HEK293 (cell line): ENCODE data around the gene SCNN1A.

Experiments used
- CTCF ChIA-PET: fragments of 350-600 bp; formaldehyde crosslinking; extraction: SDS; loops from one replicate; lab custom pipeline; 2021; ENCODE audit warnings: antibody characterized with exemption; lab: Yijun Ruan, JAX
- POLR2A ChIA-PET: fragments of 300-600 bp; formaldehyde crosslinking; extraction: SDS; loops from one replicate; lab custom pipeline; 2020; ENCODE audit warnings: antibody characterized with exemption, inconsistent platforms; lab: Yijun Ruan, JAX
- H3K27ac ChIP-seq: fragments of 200-500 bp; sonication (Bioruptor generic); 2 replicates; pipeline ENCODE4 v1.5.1; 2014; ENCODE audit warnings: low read depth, low read length, control low read depth, inconsistent platforms; ENCODE audit errors: extremely low read depth
- H3K36me3 ChIP-seq, 2 experiments: fragments of 200-500 bp in 1 of 2; sonication (Bioruptor generic) in 1 of 2; 1 replicate in 1 of 2; 2 replicates in 1 of 2; pipeline ENCODE4 v1.5.1; 2014 to 2017; ENCODE audit warnings: inconsistent platforms in 2 of 2, low read length in 2 of 2; ENCODE audit not compliant: control insufficient read depth in 2 of 2, insufficient read depth in 1 of 2
- H3K4me1 ChIP-seq: fragments of 200-500 bp; sonication (Bioruptor generic); 2 replicates; pipeline ENCODE4 v1.5.1; 2014; ENCODE audit warnings: mild to moderate bottlenecking, low read length, inconsistent platforms; ENCODE audit not compliant: control insufficient read depth, insufficient read depth
- H3K4me3 ChIP-seq: 2 replicates; pipeline ENCODE4 v1.5.1; 2011; ENCODE audit warnings: low read depth, mild to moderate bottlenecking, control low read depth, low read length, moderate library complexity
- H3K9me3 ChIP-seq: fragments of 200-500 bp; sonication (Bioruptor generic); 2 replicates; pipeline ENCODE4 v1.5.1; 2014; ENCODE audit warnings: low read depth, low read length, inconsistent platforms; ENCODE audit not compliant: control insufficient read depth, insufficient read depth
- KLF1 ChIP-seq: fragments of 450-650 bp; formaldehyde crosslinking; IDR thresholded peaks from 2 replicates; pipeline ENCODE4 v1.5.1; 2016; ENCODE audit warnings: missing biosample characterization, missing genetic modification characterization
- KLF17 ChIP-seq: fragments of 450-650 bp; formaldehyde crosslinking; IDR thresholded peaks from 2 replicates; pipeline ENCODE4 v1.5.1; 2016; ENCODE audit warnings: missing biosample characterization, missing genetic modification characterization
- KLF8 ChIP-seq: fragments of 450-650 bp; formaldehyde crosslinking; IDR thresholded peaks from 2 replicates; pipeline ENCODE4 v1.5.1; 2016; ENCODE audit warnings: missing biosample characterization, missing genetic modification characterization
- MEIS1 ChIP-seq: sonication (generic); formaldehyde crosslinking; IDR thresholded peaks from 2 replicates; pipeline ENCODE4 v1.8.1; 2022; ENCODE audit warnings: missing genetic modification reagents, mild to moderate bottlenecking, borderline replicate concordance
- MZF1 ChIP-seq: fragments of 450-650 bp; formaldehyde crosslinking; IDR thresholded peaks from 2 replicates; pipeline ENCODE4 v1.5.1; 2017; ENCODE audit warnings: missing biosample characterization, missing genetic modification characterization, borderline replicate concordance
- SETDB1 ChIP-seq: IDR thresholded peaks from one replicate; pipeline ENCODE4 v1.6.1; 2017; ENCODE audit warnings: mild to moderate bottlenecking, low read length, moderate library complexity, mixed read lengths; ENCODE audit not compliant: insufficient read length
- SP3 ChIP-seq: fragments of 450-650 bp; formaldehyde crosslinking; IDR thresholded peaks from 2 replicates; pipeline ENCODE4 v1.5.1; 2016; ENCODE audit warnings: missing biosample characterization, missing genetic modification characterization
- YY2 ChIP-seq: fragments of 450-650 bp; formaldehyde crosslinking; IDR thresholded peaks from 2 replicates; pipeline ENCODE4 v1.5.1; 2016; ENCODE audit warnings: missing biosample characterization, missing genetic modification characterization
- ZBTB20 ChIP-seq: fragments of 450-650 bp; formaldehyde crosslinking; IDR thresholded peaks from 2 replicates; pipeline ENCODE4 v1.5.1; 2016; ENCODE audit warnings: missing biosample characterization, missing genetic modification characterization
- ZFP69B ChIP-seq: fragments of 450-650 bp; formaldehyde crosslinking; IDR thresholded peaks from 2 replicates; pipeline ENCODE4 v1.5.1; 2016; ENCODE audit warnings: missing biosample characterization, missing genetic modification characterization
- ZIC2 ChIP-seq: fragments of 450-650 bp; formaldehyde crosslinking; IDR thresholded peaks from 2 replicates; pipeline ENCODE4 v1.5.1; 2016; ENCODE audit warnings: missing biosample characterization, missing genetic modification characterization
- ZNF10 ChIP-seq: fragments of 450-650 bp; formaldehyde crosslinking; IDR thresholded peaks from 2 replicates; pipeline ENCODE4 v1.5.1; 2017; ENCODE audit warnings: missing biosample characterization, missing genetic modification characterization
- ZNF211 ChIP-seq: fragments of 450-650 bp; formaldehyde crosslinking; IDR thresholded peaks from 2 replicates; pipeline ENCODE4 v1.5.1; 2016; ENCODE audit warnings: low read depth, missing biosample characterization, missing genetic modification characterization
- ZNF239 ChIP-seq: fragments of 450-650 bp; formaldehyde crosslinking; IDR thresholded peaks from 2 replicates; pipeline ENCODE4 v1.5.1; 2016; ENCODE audit warnings: missing biosample characterization, missing genetic modification characterization
- ZNF292 ChIP-seq: fragments of 450-650 bp; formaldehyde crosslinking; IDR thresholded peaks from 2 replicates; pipeline ENCODE4 v1.5.1; 2016; ENCODE audit warnings: low read depth, missing biosample characterization, missing genetic modification characterization, borderline replicate concordance
- ZNF302 ChIP-seq: fragments of 450-650 bp; formaldehyde crosslinking; IDR thresholded peaks from 2 replicates; pipeline ENCODE4 v1.5.1; 2016; ENCODE audit warnings: missing biosample characterization, missing genetic modification characterization, low read depth
- ZNF311 ChIP-seq: fragments of 450-650 bp; formaldehyde crosslinking; IDR thresholded peaks from 2 replicates; pipeline ENCODE4 v1.5.1; 2017; ENCODE audit warnings: missing biosample characterization, missing genetic modification characterization, borderline replicate concordance
- ZNF561 ChIP-seq: fragments of 450-650 bp; IDR thresholded peaks from 2 replicates; pipeline ENCODE4 v1.5.1; 2018; ENCODE audit warnings: missing biosample characterization, missing genetic modification characterization, borderline replicate concordance
- ZNF596 ChIP-seq: fragments of 450-650 bp; IDR thresholded peaks from 2 replicates; pipeline ENCODE4 v1.5.0; 2018; ENCODE audit warnings: missing biosample characterization, mild to moderate bottlenecking, missing genetic modification characterization, moderate library complexity
- ZNF623 ChIP-seq: fragments of 450-650 bp; formaldehyde crosslinking; IDR thresholded peaks from 2 replicates; pipeline ENCODE4 v1.5.1; 2016; ENCODE audit warnings: missing biosample characterization, missing genetic modification characterization
- ZNF629 ChIP-seq: fragments of 450-650 bp; formaldehyde crosslinking; IDR thresholded peaks from 2 replicates; pipeline ENCODE4 v1.5.1; 2017; ENCODE audit warnings: missing biosample characterization, missing genetic modification characterization
- ZNF776 ChIP-seq: fragments of 450-650 bp; formaldehyde crosslinking; IDR thresholded peaks from 2 replicates; pipeline ENCODE4 v1.5.0; 2017; ENCODE audit warnings: missing biosample characterization, missing genetic modification characterization, borderline replicate concordance
- ZNF843 ChIP-seq: fragments of 450-650 bp; formaldehyde crosslinking; IDR thresholded peaks from 2 replicates; pipeline ENCODE4 v1.5.1; 2016; ENCODE audit warnings: missing biosample characterization, missing genetic modification characterization
- ZSCAN23 ChIP-seq: fragments of 450-650 bp; formaldehyde crosslinking; IDR thresholded peaks from 2 replicates; pipeline ENCODE4 v1.5.1; 2016; ENCODE audit warnings: missing biosample characterization, missing genetic modification characterization

The SCNN1A gene

GRCh38 chr12:6313326-6313940, 61.9 kb downstream of the SCNN1A start:
- POLR2A ChIA-PET: interaction anchor here (0.8 to 1.0 kb wide), 2 partner anchors 10 to 21 kb away, joined by 3 read pairs; no protein-coding TSS in a partner anchor
- no peaks in the 10 kb centered on the region for H3K4me1 ChIP-seq
- H3K4me3 ChIP-seq: no peak overlapping the region

GRCh38 chr12:6312529-6313325, 62.6 kb downstream of the SCNN1A start:
- CTCF ChIA-PET: interaction anchor here (0.6 to 1.5 kb wide), 6 partner anchors 8 to 365 kb away, joined by 3 to 5 read pairs (median 3); no protein-coding TSS in a partner anchor
- POLR2A ChIA-PET: interaction anchor here (0.8 to 1.0 kb wide), 2 partner anchors 10 to 22 kb away, joined by 3 read pairs; no protein-coding TSS in a partner anchor
- Histone ChIP-seq H3K36me3 (no peaks in the 10 kb centered on the region), H3K4me1 (no peaks in the 10 kb centered on the region), H3K9me3 (no peaks in the 10 kb centered on the region)
- no peak for TF ChIP-seq SETDB1
- no peak for TF ChIP-seq ZNF311
- TF ChIP-seq YY2 (tag by site-specific recombination): no peak
- TF ChIP-seq ZNF629 (tag by site-specific recombination): no peak
- no peak for TF ChIP-seq ZNF623 (tag by site-specific recombination)
- no peak for TF ChIP-seq MEIS1
- peak; percentile 31; the same call in 1 of the 2 replicates for TF ChIP-seq SP3
- TF ChIP-seq KLF17 (tag by site-specific recombination): peak; percentile 57; the same call in 1 of the 2 replicates
- 0 out of 2 replicates have a peak, but pooled peaks have one; percentile 12 for TF ChIP-seq KLF1 (tag by site-specific recombination)
- TF ChIP-seq ZIC2 (tag by site-specific recombination): peak; percentile 40
- TF ChIP-seq, all 188 proteins: peak for 4
- H3K27ac ChIP-seq: no peak overlapping the region
- no peak overlapping the region for H3K4me3 ChIP-seq

More at GRCh38 chr12:6313326-6313940, 61.9 kb downstream of the SCNN1A start:
- Histone ChIP-seq H3K9me3 (no peaks in the 10 kb centered on the region), H3K27ac (no peak overlapping the region), H3K36me3 (no peaks in the 10 kb centered on the region)
- CTCF ChIA-PET: interaction anchor here (0.8 to 1.5 kb wide), 4 partner anchors 9 to 152 kb away, joined by 3 to 5 read pairs (median 4); no protein-coding TSS in a partner anchor
- TF ChIP-seq ZSCAN23 (tag by site-specific recombination) (no peak), KLF8 (tag by site-specific recombination) (no peak), MZF1 (tag by site-specific recombination) (no peak), ZBTB20 (no peak), ZNF843 (tag by site-specific recombination) (no peak), ZNF302 (tag by site-specific recombination) (no peak), ZFP69B (no peak), ZNF292 (tag by site-specific recombination) (no peak), ZNF10 (tag by site-specific recombination) (no peak), ZNF561 (no peak), ZNF211 (tag by site-specific recombination) (no peak), SETDB1 (no peak), ZNF239 (tag by site-specific recombination) (no peak), ZNF623 (tag by site-specific recombination) (no peak), ZNF776 (tag by site-specific recombination) (no peak), ZNF596 (tag by site-specific recombination) (no peak)
